SKM-1 treated with dmso at 0.1 percent for 144 hours (cell line): ENCODE measurements around the gene DBN1.
A peak's percentile ranks its signal among the peaks of the same experiment; 100 is the strongest.

ENCODE experiments used
- DNase-seq: peaks from one replicate; lab custom pipeline; 2025; ENCODE audit not compliant: unreplicated experiment; lab: John Stamatoyannopoulos, UW

DBN1 gene

GRCh38 chr5:177445052-177445916, 28.1 kb downstream of the DBN1 start:
- no peak for DNase-seq

GRCh38 chr5:177444106-177445051, 29.1 kb downstream of the DBN1 start:
- peak; percentile 15 for DNase-seq

DNA sequence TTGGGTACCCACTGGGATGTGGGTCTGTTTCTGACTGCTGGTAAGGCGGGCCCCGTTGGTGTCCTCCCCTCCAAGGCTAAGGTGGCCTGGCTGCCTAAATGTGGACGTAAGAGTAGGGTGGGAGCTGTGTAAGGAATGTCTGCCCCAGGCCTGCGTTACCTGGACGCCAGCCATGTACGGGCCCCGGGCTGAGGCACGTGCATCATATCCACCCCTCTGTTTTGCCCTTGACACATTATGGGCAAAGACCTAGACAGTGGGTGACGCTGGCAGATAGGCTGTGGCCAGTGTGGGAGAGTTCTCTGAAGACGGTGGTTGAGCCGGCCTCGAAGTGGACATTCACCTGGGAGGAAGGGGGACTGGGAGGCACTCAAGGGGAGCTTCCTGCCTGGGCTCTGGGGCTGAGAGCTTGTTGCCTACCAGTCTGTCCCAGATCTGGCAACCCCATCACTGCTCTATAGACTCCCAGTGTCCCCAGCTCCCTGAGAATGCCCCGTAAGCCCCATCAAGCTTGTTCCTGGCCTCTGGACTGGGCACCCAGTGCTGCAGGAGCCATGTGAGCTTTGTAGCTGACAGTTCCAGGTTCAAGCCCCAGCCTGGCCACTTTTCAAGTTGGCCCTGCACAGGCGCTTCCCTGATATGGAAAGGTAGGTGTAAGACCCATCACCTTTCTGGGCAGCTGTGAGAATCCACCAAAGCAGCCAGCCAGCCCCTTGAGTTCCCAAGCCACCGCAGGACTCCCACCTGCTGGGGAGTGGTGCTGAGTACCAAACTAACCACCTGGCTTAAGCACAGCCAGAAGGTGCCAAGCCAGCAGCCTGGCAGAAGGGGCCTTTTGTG, 30.1 kb downstream of the DBN1 start:
- DNase-seq = no peak

GRCh38 chr5:177442066-177442826, 31.2 kb downstream of the DBN1 start:
- no peak for DNase-seq

GRCh38 chr5:177440990-177441780, 32.2 kb downstream of the DBN1 start:
- DNase-seq = no peak

DNA sequence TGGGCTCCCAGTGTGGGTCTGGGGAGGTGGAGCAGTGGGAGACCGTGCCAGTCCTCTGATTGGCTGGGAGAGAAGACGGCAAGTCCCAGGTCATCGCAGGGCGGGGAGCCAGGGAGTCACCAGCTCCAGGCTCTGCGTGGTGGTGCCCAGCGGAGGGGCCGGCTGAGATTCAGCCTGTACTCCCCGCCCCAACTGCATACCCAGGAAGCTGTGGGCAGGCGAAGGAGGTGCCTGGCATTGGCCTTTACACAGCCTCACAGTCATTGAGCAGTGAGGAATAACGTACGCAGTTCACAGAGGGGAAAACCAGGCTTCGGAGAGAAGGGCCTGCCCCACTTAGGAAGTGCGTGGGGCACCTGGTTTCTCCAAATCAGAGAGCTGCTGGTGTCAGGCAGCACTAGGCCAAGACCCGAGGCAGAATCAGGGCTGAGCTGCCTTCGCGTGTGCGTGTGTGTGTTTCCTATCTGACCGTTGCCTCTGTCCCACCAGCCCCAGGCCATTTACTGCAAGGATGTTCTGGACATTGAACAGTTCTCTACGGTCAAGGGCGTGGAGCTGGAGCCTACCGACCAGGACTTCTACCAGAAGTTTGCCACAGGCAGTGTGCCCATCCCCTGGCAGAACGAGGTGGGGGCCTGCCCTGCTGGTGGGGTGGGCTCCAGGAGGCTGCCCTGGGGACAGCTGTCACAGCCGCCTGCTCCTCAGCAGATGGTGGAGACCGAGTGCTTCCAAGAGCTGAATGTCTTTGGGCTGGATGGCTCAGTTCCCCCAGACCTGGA, 33.0 kb downstream of the DBN1 start:
- DNase-seq = no peak

GRCh38 chr5:177439518-177440053, 33.8 kb downstream of the DBN1 start:
- DNase-seq = no peak

DNA sequence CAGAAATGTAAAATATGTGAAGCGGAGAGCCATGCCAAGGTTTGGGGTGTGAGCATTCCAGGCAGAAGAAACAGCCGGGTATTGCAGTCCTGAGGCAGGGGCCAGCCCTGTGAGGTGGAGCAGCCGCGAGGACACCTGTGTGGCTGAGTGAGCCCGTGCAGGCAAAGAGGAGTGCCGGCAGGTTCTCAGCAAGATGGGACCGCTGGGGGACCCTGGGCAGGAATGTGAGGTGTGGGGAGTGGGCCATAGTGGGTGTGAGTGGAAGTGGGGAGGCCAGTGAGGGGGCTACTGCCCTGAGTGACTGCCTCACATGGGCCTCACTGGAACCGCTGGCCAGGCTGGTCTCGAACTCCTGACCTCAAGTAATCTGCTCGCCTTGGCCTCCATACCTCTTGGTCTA, 35.0 kb downstream of the DBN1 start:
- no peak for DNase-seq

- no peak for DNase-seq
Observed at GRCh38 chr5:177437623-177438022, 35.8 kb downstream of the DBN1 start.

DNA sequence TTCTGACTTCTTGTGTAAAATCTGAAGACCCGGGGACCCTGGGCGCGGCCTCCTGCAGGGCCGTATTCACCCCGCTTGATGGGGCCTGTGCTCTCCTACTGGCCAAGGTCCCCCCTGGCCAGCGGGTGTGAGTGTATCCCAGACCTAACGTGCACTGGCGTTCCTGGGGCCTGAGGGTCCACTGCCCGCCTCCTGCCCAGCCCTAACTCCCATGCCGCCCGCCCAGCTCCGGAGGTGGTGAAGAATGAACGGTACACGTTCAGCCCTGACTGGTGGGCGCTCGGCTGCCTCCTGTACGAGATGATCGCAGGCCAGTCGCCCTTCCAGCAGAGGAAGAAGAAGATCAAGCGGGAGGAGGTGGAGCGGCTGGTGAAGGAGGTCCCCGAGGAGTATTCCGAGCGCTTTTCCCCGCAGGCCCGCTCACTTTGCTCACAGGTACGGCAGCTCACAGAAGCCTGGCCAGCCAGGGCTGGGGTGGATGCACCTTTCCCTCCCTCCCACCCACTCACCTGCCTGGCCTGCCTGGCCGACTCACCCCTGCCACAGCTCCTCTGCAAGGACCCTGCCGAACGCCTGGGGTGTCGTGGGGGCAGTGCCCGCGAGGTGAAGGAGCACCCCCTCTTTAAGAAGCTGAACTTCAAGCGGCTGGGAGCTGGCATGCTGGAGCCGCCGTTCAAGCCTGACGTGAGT, 37.4 kb downstream of the DBN1 start:
- no peak for DNase-seq

DNA sequence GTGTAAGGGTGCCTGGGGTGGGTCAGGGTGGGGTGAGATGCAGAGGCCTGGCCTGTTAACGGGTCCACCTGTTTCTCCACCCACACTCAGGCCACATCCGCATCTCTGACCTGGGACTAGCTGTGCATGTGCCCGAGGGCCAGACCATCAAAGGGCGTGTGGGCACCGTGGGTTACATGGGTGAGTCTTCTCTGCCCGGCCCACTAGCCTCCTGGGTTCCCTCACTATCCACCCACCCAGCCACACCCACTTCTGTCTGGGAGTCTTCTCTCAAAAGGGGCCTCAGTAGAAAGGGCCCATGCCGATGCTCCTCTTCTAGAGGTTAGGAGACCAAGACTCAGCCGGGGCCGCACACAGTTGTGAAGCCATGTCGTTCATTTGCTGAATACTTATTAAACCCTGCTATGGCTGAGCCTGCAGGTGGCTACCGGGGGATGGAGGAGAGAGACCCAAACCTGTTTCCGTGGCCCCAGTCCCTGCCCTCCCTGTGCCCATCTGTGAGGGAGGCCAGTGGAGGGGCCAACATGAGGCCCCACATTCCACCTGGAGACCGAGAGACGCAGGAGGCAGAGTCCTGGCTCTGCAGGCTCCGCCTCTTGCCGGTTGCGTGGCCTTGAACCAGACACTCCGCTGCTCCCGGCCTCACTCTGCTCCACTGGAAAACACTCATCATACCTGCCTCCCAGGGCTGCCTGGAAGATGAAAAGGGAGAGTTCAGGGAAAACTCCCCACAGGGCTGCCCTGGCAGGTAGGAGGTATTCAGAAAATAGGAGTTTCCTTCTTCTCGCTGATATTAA, 38.3 kb downstream of the DBN1 start:
- DNase-seq = no peak

- no peak for DNase-seq
Observed at GRCh38 chr5:177434437-177434836, 39.0 kb downstream of the DBN1 start.

DNA sequence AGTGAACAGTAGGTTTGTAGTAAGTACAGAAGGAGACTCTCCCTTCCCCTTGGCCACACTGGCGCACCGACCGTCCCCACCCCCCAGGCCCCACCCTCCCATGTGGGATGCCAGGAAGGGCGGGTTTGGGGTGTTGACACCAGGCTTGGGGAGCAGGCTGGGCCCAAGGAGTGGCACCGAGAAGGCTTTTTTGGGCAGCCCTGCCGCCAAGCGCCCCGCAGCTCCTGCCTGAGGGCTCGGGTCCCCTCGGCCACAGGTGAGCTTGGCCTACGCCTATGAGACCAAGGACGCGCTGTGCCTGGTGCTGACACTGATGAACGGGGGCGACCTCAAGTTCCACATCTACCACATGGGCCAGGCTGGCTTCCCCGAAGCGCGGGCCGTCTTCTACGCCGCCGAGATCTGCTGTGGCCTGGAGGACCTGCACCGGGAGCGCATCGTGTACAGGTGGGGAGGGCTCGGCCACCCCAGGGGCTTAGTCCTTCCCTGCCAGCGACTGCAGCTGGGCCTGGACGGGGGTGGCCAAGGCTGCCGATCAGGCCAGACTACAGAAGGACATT, 39.7 kb downstream of the DBN1 start:
- DNase-seq = no peak

GRCh38 chr5:177432839-177433657, 40.4 kb downstream of the DBN1 start:
- no peak for DNase-seq

DNA sequence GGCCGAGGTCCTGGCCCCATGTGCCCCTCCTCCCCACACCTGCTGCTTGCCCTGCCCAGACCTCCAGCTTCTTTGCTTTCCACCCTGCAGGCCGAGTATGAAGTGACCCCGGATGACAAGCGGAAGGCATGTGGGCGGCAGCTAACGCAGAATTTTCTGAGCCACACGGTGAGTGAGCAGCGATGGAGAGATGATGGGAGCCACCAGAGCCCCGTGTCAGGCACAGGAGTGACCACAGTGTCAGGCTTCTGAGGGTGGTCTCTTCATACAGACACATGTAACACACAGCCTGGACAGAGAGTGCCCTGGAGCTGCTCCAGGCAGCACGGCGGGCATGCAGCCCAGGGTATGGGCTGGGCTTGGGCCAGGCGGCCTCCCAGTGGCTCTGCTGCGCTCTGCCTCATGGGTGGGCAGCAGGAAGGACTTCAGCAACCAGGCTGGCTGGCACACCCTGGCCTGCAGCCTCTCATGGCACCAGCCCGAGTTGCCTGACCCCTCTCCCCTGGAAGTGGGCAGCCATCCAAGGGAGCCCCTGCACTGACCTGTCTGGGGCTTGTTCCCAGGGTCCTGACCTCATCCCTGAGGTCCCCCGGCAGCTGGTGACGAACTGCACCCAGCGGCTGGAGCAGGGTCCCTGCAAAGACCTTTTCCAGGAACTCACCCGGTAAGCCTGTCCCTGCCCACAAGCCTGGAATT, 41.1 kb downstream of the DBN1 start:
- no peak for DNase-seq
